SK-N-MC (cell line): ENCODE measurements around the gene KIF26B.

Experiments used
- EZH2 ChIP-seq: fragments of 200-600 bp; sonication (generic); IDR thresholded peaks from one replicate; pipeline ENCODE4 v1.6.1; 2017; ENCODE audit warnings: antibody characterized with exemption
- FOXP2 ChIP-seq: optimal IDR thresholded peaks from 2 replicates; pipeline ENCODE3; 2011; ENCODE audit warnings: mild to moderate bottlenecking, moderate library complexity; ENCODE audit not compliant: insufficient read depth; ENCODE audit errors: extremely low read length, control extremely low read depth
- POLR2AphosphoS5 ChIP-seq: IDR thresholded peaks from 2 replicates; pipeline ENCODE4 v1.6.1; 2012; ENCODE audit warnings: mild to moderate bottlenecking, low read depth, low read length, borderline replicate concordance

DNA sequence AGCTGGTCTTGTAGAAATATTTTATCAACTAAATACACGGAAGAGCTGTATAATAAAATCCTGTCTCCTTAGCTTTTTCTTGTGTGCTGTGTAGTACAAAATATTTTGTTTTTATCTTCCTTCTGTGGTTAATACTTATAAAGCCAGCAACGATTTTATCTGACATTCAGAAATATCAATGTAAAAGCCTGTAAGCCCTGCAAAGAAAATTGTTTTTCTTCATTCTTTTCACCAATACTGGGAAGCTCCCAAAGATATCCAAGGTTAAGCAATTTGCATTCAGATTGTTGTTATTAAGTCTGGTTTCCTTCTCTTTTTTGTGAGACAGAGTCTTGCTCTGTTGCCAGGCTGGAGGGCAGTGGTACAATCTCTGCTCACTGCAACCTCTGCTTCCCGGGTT is 38.0 kb upstream of the KIF26B start:
- TF ChIP-seq POLR2AphosphoS5 (no peak), EZH2 (no peak), FOXP2 (no peak)
